HepG2 (cell line): ENCODE results near the gene CPT1A. TPM values are rescaled to one million over a fixed set of nuclear protein-coding genes. Genes with fewer than 3 reads are reported as not detected.
"Not testable (repeated sequence)": the region's sequence is repeated elsewhere in the genome, so short reads cannot be mapped to it uniquely, and the experiment has no call there.

Experiments used
- ATAC-seq: fragments of 200-7000 bp; cut with Tn5 transposase; 3 replicates; pipeline ENCODE4 v1.9.1; 2020; ENCODE audit warnings: mild to moderate bottlenecking, moderate library complexity
- BruUV-seq: library from RNA; stranded (reverse); fragments of 400-500 nt; replicated peaks from 2 replicates; lab custom pipeline; 2021; lab: Mats Ljungman, UMichigan
- CTCF ChIA-PET: fragments of 300-600 bp; formaldehyde crosslinking; extraction: SDS; loops from one replicate; lab custom pipeline; 2021; ENCODE audit warnings: low total read pairs, inconsistent platforms, low intra/inter-chr PET ratio; lab: Yijun Ruan, JAX
- POLR2A ChIA-PET: fragments of 350-600 bp; sonication (Branson Sonifier 250); formaldehyde crosslinking; loops from one replicate; lab custom pipeline; 2020; ENCODE audit warnings: antibody characterized with exemption, inconsistent platforms; lab: Yijun Ruan, JAX
- DNase-seq: peaks from one replicate; pipeline ENCODE4 v3.0.0-alpha.2; 2015; ENCODE audit warnings: low spot score
- FAIRE-seq: peaks from 3 replicates; lab custom pipeline; 2011; peaks lifted over from hg19 to GRCh38; lab: Jason Lieb, UNC
- H2AFZ ChIP-seq: one replicate; pipeline ENCODE4 v1.6.1; 2011; ENCODE audit warnings: low read length, inconsistent platforms
- H3K27ac ChIP-seq: fragments of 300-600 bp; 3 replicates; pipeline ENCODE4 v1.8.0; 2011; ENCODE audit warnings: mixed run types, mild to moderate bottlenecking, mixed read lengths, low read length, inconsistent platforms; ENCODE audit not compliant: insufficient read depth; ENCODE audit errors: extremely low read length
- H3K27me3 ChIP-seq, 2 experiments: fragments of 200-600 bp in 1 of 2; 2 replicates in 1 of 2; 3 replicates in 1 of 2; pipeline versions ENCODE4 v1.6.0 to v1.8.0; 2011; ENCODE audit warnings: low read length in 2 of 2, mild to moderate bottlenecking in 2 of 2, moderate library complexity in 2 of 2, inconsistent platforms in 1 of 2; ENCODE audit not compliant: insufficient read depth in 2 of 2, control insufficient read depth in 1 of 2
- H3K36me3 ChIP-seq, 2 experiments: fragments of 200-600 bp in 1 of 2; replicated peaks in 1 of 2; 2 replicates in 1 of 2; 3 replicates in 1 of 2; pipeline versions ENCODE4 v1.5.1 to v1.8.0; 2011; ENCODE audit warnings: low read length in 2 of 2, inconsistent platforms in 1 of 2; ENCODE audit not compliant: insufficient read depth in 2 of 2, control insufficient read depth in 1 of 2
- H3K4me1 ChIP-seq: 2 replicates; pipeline ENCODE4 v1.5.1; 2012; ENCODE audit warnings: low read length, inconsistent platforms; ENCODE audit not compliant: insufficient read depth
- H3K4me2 ChIP-seq: 2 replicates; pipeline ENCODE4 v1.6.0; 2011; ENCODE audit warnings: low read depth, low read length, inconsistent platforms
- H3K4me3 ChIP-seq, 3 experiments: fragments of 200-600 bp in 1 of 3; sonication (generic), shearing (Covaris generic) in 1 of 3; replicated peaks in 1 of 3; 2 replicates each; pipeline ENCODE4 v1.5.1; 2011 to 2016; ENCODE audit warnings: low read length in 3 of 3, inconsistent platforms in 2 of 3, low read depth in 2 of 3, mild to moderate bottlenecking in 2 of 3, control low read depth in 1 of 3, mixed read lengths in 1 of 3; ENCODE audit not compliant: insufficient read depth in 1 of 3
- H3K79me2 ChIP-seq: one replicate; pipeline ENCODE4 v1.6.1; 2011; ENCODE audit warnings: low read length, inconsistent platforms; ENCODE audit not compliant: insufficient read depth
- H3K9ac ChIP-seq: 2 replicates; pipeline ENCODE4 v1.6.0; 2011; ENCODE audit warnings: mild to moderate bottlenecking, low read depth, low read length, inconsistent platforms; ENCODE audit not compliant: insufficient read depth
- H3K9me3 ChIP-seq: 2 replicates; pipeline ENCODE4 v1.5.1; 2012; ENCODE audit warnings: mild to moderate bottlenecking, low read length
- H4K20me1 ChIP-seq: 2 replicates; pipeline ENCODE4 v1.6.0; 2011; ENCODE audit warnings: inconsistent platforms, mild to moderate bottlenecking, low read length, moderate library complexity; ENCODE audit not compliant: insufficient read depth
- RARA ChIP-seq: IDR thresholded peaks from 2 replicates; pipeline ENCODE4 v1.6.1; 2016; ENCODE audit warnings: missing genetic modification reagents, missing compliant biosample characterization
- RXRA ChIP-seq: sonication (generic); formaldehyde crosslinking; IDR thresholded peaks from 2 replicates; pipeline ENCODE4 v1.5.1; 2020; ENCODE audit warnings: missing genetic modification reagents
- RXRB ChIP-seq: IDR thresholded peaks from 2 replicates; pipeline ENCODE4 v1.6.1; 2016; ENCODE audit warnings: borderline replicate concordance, missing genetic modification reagents, missing compliant biosample characterization
- ZBTB38 ChIP-seq: sonication (generic); formaldehyde crosslinking; IDR thresholded peaks from 2 replicates; pipeline ENCODE4 v1.5.1; 2020; ENCODE audit warnings: mild to moderate bottlenecking, missing genetic modification reagents
- ZNF441 ChIP-seq: sonication (generic); formaldehyde crosslinking; IDR thresholded peaks from 2 replicates; pipeline ENCODE4 v1.7.0; 2021; ENCODE audit warnings: missing genetic modification reagents, borderline replicate concordance
- WGBS: methylation state at CpG from one replicate; pipeline ENCODE4 v1.1.6; 2017; ENCODE audit warnings: low lambda C conversion rate; 5-methylcytosine and 5-hydroxymethylcytosine counted together
- in situ Hi-C: cut with HindIII; loops from 2 replicates; pipeline ENCODE4 v1.10.0; 2017; ENCODE audit warnings: low pct_unique_long_range_greater_than_20kb; ENCODE audit not compliant: extremely low pct_ligation_motif_present
- intact Hi-C: fragments of 100-400 bp; cut with micrococcal nuclease; formaldehyde crosslinking; loops from one replicate; pipeline ENCODE4 v1.10.0; 2022; ENCODE audit not compliant: unreplicated experiment
- polyA plus RNA-seq, 8 experiments: library from polyadenylated mRNA; depleted of rRNA in 3 of 8; stranded (reverse) in 7 of 8; unstranded in 1 of 8; fragments of >200 nt; fragmentation: Illumina TruSeq in 4 of 8; extraction: Trizol in 4 of 8; gene quantifications; 2 replicates each; pipeline versions ENCODE4 v1.2.1 to v1.2.3, GENCODE V29; 2011 to 2016; ENCODE audit warnings: low read depth in 4 of 8, missing spikeins in 1 of 8, mixed read lengths in 1 of 8; ENCODE audit not compliant: insufficient read depth in 1 of 8
- total RNA-seq, 5 experiments: library from RNA; depleted of rRNA; stranded (reverse); fragments of >200 nt; fragmentation: Illumina TruSeq; extraction: Trizol; gene quantifications; 2 replicates each; pipeline ENCODE4 v1.2.3, GENCODE V29; 2016; ENCODE audit warnings: low read depth in 1 of 5
- TF ChIP-seq, protein P1 (sequence below): sonication (generic); formaldehyde crosslinking; IDR thresholded peaks from 2 replicates; pipeline ENCODE4 v1.4.0; 2020; ENCODE audit warnings: missing genetic modification reagents, mild to moderate bottlenecking, borderline replicate concordance
- TF ChIP-seq, protein P2 (sequence below): sonication (generic); formaldehyde crosslinking; IDR thresholded peaks from 2 replicates; pipeline ENCODE4 v1.4.0; 2020; ENCODE audit warnings: missing genetic modification reagents
- TF ChIP-seq, protein P3 (sequence below): sonication (generic); formaldehyde crosslinking; IDR thresholded peaks from 2 replicates; pipeline ENCODE4 v1.4.0; 2020; ENCODE audit warnings: missing genetic modification reagents, mild to moderate bottlenecking, borderline replicate concordance
- TF ChIP-seq, protein P4 (sequence below): sonication (generic); formaldehyde crosslinking; IDR thresholded peaks from 2 replicates; pipeline ENCODE4 v1.5.1; 2020; ENCODE audit warnings: mild to moderate bottlenecking, missing genetic modification reagents, moderate library complexity

The CPT1A gene
- total and polyA plus RNA-seq, 2 of the 13 experiments (the other 11 are each of a cell fraction or from before 2014, with no cell fraction given), result 7.0 to 7.1 TPM

DNA sequence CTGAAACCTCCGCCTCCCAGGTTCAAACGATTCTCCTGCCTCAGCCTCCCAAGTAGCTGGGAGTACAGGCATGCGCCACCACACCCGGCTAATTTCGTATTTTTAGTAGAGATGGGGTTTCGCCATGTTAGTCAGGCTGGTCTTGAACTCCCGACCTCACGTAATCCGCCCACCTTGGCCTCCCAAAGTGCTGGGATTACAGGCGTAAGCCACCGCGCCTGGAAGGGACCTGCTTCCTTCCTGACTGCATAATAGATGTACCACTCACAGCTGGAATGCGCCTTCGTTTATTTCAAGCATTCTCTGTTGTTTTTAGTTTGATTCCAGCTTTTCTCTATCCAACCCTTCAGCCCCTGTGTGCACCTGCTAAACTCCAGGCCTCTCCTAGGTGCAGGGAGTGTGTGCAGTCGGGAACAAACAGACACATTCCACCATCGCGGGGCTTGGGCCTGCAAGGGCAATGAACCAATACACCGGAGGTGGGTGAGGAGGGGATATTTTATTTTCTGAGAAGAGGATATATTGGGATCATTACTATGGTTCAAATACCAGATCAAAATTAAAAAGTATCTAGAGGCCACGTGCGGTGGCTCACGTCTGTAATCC, 14.8 kb upstream of the CPT1A start:
- H4K20me1 ChIP-seq, H3K36me3 ChIP-seq, DNase-seq, H3K27me3 ChIP-seq, BruUV-seq, FAIRE-seq, H2AFZ ChIP-seq, H3K9me3 ChIP-seq, H3K79me2 ChIP-seq, CTCF ChIA-PET, in situ Hi-C loops: not testable (repeated sequence)
- Histone ChIP-seq H3K4me1 (peaks cover 52% of the 10 kb centered on the region), H3K4me3 (0 out of 6 replicates have a peak overlapping the region, but pooled peaks of 1 of the 3 experiments have one; percentile 27), H3K9ac (peak overlapping the region; percentile 24; the same call in 1 of the 2 replicates), H3K27ac (peak overlapping the region; percentile 71), H3K4me2 (peak overlapping the region; percentile 79)
- 53% methylated on average over 21 of the region's 21 CpGs for WGBS
- intact Hi-C loops, result loop anchor here (2.0 kb wide), 1 partner anchor 18 kb away; no protein-coding TSS in a partner anchor
- peak; percentile 45 for ATAC-seq
- POLR2A ChIA-PET, result interaction anchor here (0.6 to 3.5 kb wide), 2 partner anchors 12 to 49 kb away, joined by 3 to 31 read pairs; no protein-coding TSS in a partner anchor
- peak; percentile 37; the same call in 1 of the 2 replicates for TF ChIP-seq RXRB (CRISPR knock-in tag)
- peak; percentile 44; the same call in 1 of the 2 replicates for TF ChIP-seq ZBTB38 (CRISPR knock-in tag)
- TF ChIP-seq RXRA (CRISPR knock-in tag), result 0 out of 2 replicates have a peak, but pooled peaks have one; percentile 13
- 0 out of 2 replicates have a peak, but pooled peaks have one; percentile 34 for TF ChIP-seq ZNF441
- peak; percentile 10; the same call in 1 of the 2 replicates for TF ChIP-seq RARA (CRISPR knock-in tag)
- TF ChIP-seq, protein P1, sequence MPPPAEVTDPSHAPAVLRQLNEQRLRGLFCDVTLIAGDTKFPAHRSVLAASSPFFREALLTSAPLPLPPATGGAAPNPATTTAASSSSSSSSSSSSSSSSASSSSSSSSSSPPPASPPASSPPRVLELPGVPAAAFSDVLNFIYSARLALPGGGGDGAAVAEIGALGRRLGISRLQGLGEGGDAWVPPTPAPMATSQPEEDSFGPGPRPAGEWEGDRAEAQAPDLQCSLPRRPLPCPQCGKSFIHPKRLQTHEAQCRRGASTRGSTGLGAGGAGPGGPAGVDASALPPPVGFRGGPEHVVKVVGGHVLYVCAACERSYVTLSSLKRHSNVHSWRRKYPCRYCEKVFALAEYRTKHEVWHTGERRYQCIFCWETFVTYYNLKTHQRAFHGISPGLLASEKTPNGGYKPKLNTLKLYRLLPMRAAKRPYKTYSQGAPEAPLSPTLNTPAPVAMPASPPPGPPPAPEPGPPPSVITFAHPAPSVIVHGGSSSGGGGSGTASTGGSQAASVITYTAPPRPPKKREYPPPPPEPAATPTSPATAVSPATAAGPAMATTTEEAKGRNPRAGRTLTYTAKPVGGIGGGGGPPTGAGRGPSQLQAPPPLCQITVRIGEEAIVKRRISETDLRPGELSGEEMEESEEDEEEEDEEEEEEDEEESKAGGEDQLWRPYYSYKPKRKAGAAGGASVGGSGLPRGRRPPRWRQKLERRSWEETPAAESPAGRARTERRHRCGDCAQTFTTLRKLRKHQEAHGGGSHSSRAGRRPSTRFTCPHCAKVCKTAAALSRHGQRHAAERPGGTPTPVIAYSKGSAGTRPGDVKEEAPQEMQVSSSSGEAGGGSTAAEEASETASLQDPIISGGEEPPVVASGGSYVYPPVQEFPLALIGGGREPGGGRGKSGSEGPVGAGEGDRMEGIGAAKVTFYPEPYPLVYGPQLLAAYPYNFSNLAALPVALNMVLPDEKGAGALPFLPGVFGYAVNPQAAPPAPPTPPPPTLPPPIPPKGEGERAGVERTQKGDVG (CRISPR knock-in tag), result 0 out of 2 replicates have a peak, but pooled peaks have one; percentile 49
- TF ChIP-seq, protein P2, sequence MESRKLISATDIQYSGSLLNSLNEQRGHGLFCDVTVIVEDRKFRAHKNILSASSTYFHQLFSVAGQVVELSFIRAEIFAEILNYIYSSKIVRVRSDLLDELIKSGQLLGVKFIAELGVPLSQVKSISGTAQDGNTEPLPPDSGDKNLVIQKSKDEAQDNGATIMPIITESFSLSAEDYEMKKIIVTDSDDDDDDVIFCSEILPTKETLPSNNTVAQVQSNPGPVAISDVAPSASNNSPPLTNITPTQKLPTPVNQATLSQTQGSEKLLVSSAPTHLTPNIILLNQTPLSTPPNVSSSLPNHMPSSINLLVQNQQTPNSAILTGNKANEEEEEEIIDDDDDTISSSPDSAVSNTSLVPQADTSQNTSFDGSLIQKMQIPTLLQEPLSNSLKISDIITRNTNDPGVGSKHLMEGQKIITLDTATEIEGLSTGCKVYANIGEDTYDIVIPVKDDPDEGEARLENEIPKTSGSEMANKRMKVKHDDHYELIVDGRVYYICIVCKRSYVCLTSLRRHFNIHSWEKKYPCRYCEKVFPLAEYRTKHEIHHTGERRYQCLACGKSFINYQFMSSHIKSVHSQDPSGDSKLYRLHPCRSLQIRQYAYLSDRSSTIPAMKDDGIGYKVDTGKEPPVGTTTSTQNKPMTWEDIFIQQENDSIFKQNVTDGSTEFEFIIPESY (CRISPR knock-in tag), result peak; percentile 64
- TF ChIP-seq, protein P3, sequence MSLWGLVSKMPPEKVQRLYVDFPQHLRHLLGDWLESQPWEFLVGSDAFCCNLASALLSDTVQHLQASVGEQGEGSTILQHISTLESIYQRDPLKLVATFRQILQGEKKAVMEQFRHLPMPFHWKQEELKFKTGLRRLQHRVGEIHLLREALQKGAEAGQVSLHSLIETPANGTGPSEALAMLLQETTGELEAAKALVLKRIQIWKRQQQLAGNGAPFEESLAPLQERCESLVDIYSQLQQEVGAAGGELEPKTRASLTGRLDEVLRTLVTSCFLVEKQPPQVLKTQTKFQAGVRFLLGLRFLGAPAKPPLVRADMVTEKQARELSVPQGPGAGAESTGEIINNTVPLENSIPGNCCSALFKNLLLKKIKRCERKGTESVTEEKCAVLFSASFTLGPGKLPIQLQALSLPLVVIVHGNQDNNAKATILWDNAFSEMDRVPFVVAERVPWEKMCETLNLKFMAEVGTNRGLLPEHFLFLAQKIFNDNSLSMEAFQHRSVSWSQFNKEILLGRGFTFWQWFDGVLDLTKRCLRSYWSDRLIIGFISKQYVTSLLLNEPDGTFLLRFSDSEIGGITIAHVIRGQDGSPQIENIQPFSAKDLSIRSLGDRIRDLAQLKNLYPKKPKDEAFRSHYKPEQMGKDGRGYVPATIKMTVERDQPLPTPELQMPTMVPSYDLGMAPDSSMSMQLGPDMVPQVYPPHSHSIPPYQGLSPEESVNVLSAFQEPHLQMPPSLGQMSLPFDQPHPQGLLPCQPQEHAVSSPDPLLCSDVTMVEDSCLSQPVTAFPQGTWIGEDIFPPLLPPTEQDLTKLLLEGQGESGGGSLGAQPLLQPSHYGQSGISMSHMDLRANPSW (CRISPR knock-in tag), result 0 out of 2 replicates have a peak, but pooled peaks have one; percentile 32
- TF ChIP-seq, protein P4, sequence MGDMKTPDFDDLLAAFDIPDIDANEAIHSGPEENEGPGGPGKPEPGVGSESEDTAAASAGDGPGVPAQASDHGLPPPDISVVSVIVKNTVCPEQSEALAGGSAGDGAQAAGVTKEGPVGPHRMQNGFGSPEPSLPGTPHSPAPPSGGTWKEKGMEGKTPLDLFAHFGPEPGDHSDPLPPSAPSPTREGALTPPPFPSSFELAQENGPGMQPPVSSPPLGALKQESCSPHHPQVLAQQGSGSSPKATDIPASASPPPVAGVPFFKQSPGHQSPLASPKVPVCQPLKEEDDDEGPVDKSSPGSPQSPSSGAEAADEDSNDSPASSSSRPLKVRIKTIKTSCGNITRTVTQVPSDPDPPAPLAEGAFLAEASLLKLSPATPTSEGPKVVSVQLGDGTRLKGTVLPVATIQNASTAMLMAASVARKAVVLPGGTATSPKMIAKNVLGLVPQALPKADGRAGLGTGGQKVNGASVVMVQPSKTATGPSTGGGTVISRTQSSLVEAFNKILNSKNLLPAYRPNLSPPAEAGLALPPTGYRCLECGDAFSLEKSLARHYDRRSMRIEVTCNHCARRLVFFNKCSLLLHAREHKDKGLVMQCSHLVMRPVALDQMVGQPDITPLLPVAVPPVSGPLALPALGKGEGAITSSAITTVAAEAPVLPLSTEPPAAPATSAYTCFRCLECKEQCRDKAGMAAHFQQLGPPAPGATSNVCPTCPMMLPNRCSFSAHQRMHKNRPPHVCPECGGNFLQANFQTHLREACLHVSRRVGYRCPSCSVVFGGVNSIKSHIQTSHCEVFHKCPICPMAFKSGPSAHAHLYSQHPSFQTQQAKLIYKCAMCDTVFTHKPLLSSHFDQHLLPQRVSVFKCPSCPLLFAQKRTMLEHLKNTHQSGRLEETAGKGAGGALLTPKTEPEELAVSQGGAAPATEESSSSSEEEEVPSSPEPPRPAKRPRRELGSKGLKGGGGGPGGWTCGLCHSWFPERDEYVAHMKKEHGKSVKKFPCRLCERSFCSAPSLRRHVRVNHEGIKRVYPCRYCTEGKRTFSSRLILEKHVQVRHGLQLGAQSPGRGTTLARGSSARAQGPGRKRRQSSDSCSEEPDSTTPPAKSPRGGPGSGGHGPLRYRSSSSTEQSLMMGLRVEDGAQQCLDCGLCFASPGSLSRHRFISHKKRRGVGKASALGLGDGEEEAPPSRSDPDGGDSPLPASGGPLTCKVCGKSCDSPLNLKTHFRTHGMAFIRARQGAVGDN (CRISPR knock-in tag), result 0 out of 2 replicates have a peak, but pooled peaks have one; percentile 24
